HG03066 (cell line): ENCODE results near the gene SCFD2.

ENCODE experiments used
- ATAC-seq: cut with Tn5 transposase; IDR thresholded peaks from one replicate; pipeline ENCODE4 v1.9.1; 2021; ENCODE audit warnings: low read depth; ENCODE audit not compliant: unreplicated experiment

SCFD2 gene

DNA sequence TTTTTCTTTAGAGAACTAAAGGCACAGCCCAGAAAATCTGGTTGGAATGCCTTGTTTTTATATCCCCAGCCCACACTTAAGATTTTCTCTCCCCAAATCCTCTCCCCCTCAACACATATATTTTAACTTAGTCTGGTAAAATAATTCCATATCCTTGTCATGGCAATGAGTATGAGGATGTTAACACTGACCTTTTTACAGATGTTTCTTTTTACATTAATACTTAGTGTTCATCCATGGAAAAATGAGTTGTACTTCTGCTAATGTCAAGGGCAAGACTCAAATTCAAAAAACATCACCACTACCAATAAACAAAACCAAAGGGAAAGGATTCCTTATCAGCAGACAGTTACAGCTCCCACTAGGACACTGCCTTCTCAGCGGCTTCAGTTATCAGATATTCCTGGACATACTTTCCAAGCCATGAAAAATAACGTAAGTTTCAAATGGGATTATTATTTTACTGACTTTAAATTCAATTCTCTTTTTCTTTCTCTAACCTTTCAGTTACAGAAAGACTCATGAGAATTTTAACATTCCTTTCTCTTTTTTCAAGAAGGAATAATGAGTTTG, 420.4 kb downstream of the SCFD2 start:
- no peak for ATAC-seq

- no peak for ATAC-seq
These were observed 422.2 kb downstream of the SCFD2 start for GRCh38 chr4:52943677-52944076.

DNA sequence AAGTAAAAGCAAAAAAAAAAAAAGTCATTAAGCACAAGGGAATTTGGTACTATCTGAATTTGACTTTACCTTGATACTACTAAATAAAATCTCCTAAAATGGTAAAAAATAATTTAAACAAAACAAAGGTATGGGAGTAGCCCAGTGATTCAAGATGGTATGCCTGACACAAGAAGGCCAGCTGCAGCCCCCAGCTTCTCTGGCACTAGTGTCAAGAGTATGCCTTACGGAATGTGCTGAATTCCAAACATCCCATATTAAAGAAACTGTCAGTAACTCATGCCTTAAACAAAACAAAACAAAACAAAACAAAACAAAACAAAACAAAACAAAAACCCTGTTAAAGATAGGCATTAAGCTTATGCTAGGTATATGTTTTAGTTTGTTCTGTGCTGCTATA, 422.9 kb downstream of the SCFD2 start:
- ATAC-seq, result no peak

DNA sequence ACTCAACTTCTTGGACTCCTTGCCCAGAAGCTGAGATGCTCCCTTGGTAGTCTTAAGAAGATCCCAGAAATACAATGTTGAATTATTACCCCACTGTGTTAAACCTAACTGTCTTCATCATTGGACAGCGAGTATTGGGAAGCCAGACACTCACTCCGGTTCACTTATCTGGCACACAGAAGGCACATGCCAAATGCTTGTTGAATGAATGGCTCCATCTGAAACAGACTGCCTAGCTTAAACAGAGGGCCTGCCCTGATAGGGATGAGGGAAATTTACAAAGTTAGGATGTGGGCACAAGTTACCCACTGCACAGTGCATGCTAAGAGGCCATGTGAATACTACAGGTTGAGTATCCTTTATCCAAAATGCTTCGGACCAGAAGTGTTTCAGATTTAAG, 424.4 kb downstream of the SCFD2 start:
- ATAC-seq, result no peak

GRCh38 chr4:52939739-52940138, 426.1 kb downstream of the SCFD2 start:
- no peak for ATAC-seq

- ATAC-seq, result no peak
These were observed 426.5 kb downstream of the SCFD2 start for GRCh38 chr4:52939325-52939724.

DNA sequence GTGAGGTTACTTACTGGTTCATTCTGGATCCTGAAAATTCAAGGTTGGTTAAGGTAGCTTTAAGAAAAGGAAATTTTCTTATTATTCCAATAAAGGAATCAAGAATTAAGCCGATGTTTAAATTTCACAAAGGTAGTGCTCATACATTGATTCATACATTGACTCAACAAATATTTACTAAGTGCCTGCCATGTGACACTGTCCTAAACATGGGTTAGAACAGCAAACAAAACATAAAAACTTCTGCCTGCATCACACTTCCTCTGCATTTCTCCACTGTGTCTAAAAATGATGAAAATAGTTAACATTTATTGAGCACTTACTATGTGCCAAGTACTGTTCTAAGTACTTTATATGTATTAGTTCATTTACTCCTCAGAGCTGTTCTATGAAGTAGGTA, 428.0 kb downstream of the SCFD2 start:
- ATAC-seq, result no peak

DNA sequence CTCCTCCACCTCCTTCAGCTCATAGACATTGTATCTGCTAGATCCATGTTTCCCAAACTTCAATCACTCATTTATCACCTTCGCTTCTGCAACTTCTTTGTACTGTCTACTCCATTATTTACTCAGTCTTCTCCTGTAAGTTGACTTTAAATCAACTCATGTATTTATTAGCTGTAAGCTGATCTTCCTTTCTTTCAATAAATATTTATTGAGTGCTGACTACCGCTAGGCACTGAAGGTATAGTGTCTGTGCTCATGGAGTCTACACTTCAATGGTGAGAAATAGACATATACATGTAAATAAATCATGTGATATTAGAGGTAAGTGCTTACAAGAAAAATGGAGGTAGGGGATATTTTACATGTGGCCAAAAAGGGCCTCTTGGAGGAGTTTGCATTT, 429.1 kb downstream of the SCFD2 start:
- ATAC-seq, result no peak

DNA sequence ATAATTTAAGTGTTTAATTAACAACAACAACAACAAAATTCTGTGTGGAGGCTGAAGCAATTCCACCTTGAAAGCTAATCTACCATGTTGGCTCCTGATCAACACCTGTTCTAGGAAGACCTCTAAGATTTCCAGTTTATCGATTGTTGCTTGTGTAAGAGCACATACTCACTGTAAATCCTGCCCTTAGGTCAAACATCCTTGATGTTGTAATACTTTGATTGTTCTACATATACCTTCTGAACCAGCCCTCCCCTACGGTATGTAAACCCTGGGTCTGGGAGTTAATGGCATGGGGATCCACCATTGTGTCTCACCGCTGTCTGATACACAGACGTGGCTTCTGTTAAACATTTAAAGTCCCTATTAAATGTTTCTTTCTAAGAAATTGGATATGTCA, 430.5 kb downstream of the SCFD2 start:
- no peak for ATAC-seq

GRCh38 chr4:52933738-52934137, 432.1 kb downstream of the SCFD2 start:
- ATAC-seq, result no peak

DNA sequence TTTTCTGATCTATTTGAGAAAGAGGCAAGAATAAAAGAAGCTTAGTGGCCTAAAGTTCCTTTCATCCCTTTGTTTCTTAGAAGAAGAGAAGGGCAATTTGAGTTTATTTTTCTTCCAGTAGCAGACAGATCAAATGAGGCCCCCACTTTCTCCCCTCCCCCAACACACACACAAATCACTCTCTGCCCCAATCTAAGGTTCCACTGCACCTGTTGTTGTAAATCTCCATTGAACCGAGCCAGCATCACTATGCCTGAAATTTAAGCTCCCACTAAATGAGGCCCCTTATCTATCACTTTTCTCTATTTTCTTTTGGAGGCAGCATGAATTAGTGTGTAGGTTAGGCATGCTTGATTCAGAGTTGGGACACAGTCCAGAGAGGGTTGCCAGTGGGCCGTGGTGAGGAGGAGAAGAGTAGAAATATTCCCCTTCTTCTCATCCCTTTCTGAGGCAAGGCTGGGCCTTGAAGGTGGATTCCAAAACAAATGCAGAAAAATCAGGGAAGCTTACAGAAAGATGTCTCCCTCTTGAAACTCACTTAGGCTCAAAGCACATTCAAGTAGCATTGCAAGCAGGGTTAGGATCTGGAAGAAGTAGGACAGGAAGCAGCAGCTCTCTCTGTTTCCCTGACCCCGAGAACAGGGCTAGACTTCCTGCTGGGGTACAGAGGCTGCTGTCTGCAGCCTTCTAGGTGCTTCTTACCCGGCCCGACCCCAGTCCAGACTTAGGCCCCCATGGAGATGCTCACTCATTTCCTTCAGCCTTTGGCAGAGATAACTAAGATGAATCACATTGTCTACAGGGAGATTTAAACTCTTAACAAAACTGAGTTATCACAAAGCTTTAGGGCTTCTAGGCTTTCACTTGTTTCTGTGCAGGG, 433.0 kb downstream of the SCFD2 start:
- no peak for ATAC-seq

- no peak for ATAC-seq
These were observed 434.6 kb downstream of the SCFD2 start for GRCh38 chr4:52931243-52931642.

- no peak for ATAC-seq
These were observed 439.5 kb downstream of the SCFD2 start for GRCh38 chr4:52926196-52926974.

DNA sequence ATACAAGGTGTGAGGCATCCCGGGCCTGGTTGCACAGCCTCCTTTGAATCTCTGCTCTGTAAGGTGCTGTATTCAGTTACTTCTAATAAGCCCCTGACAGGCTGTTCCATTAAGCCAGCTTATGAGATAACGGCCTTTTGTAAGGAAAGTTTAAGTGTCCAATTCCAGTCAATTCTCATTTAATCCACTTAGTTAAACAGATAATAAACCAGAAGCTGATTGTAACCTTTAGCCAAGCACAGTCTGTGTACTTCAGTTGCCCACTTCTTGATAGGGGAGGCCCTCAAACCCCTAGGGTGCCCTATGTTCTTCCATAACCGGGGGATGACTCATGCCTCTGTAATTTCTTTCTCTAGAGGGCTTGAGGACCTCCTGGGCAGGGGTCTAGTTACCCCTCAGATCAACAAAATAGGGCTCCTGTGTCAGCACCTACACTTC, 440.3 kb downstream of the SCFD2 start:
- ATAC-seq, result no peak

- ATAC-seq, result no peak
These were observed 446.4 kb downstream of the SCFD2 start for GRCh38 chr4:52919461-52919860.

DNA sequence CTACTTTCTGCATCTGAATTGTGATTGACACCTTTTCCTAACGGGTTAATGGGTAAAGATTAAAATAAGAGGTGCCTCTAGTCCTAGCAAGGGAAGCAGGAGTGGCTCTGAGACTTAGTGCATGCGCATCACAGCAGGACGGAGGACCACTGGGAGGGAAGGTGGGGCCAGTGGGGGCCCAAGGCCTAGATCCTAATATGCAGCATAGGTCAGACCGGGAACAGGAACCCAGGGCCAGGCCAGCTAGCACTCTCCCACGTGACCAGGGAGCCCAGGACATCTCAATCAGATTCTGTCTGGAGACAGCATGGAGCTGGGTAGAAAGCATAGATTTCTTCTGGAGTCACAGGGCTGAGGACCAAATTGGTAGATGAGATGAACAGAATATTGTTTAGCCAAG, 448.0 kb downstream of the SCFD2 start:
- no peak for ATAC-seq

DNA sequence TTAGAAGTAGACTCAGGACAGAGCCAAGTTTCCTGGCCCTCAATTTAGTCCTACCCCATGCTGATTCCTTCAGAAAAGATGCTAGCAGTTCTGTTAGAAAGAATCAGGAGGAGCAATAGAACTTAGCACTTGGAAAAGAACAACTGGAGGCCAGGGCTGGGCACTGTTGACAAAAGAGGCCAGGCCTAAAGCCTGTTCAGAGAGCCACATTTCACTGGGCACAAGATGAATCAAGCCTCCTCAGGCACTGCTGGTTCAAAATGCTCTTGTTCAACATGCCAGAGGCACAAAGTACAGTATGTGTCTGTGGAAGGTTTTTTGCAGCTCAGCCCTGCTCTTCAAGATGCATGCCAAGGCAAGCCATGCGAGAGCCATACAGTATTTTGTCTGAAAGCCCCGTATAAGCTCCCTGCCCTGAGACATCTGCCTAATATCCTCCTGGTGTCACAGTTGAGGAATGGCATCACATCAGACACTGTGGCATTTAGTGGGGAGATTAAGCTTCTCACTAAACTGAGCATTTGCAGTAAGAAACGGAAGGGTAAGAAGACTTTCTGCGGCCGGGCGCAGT, 450.0 kb downstream of the SCFD2 start:
- no peak for ATAC-seq

- ATAC-seq, result no peak
These were observed 450.7 kb downstream of the SCFD2 start for GRCh38 chr4:52915191-52915590.

DNA sequence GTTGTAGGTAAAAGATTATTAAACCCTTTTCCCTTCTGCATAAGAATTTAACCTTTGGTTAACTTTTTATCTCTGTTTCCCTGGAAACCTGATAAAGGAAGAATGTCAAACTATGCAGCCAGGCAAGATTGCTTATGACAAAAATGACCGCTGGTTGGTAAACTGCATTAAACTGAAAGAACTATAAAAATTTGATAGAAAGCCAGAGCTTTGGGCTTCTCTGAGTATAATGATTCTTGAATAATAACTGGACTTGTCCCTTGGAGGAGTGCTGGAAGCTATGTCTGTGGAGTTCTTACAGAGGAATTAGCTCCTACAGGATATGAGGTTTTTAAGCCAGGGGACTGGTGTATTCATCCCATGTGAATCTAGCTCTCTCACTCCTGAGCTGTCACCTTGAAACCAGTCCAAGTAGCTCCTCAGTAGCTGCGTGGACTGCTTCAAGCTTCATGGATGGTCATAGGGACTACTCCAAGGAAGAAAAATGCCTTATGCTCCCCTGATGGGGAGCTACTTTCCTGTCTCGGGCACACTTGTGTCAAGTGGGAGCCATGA, 451.7 kb downstream of the SCFD2 start:
- ATAC-seq, result no peak

GRCh38 chr4:52912608-52913007, 453.3 kb downstream of the SCFD2 start:
- ATAC-seq, result no peak
